CD14-positive monocyte (primary cell): ENCODE measurements around the gene GARNL3. TPM values are rescaled to one million over a fixed set of nuclear protein-coding genes. Genes with fewer than 3 reads are reported as not detected.

Experiments
- DNase-seq, 3 donors: peaks; one replicate each; pipeline ENCODE4 v3.0.0-alpha.2; 2011 to 2022
- H2AFZ ChIP-seq: 2 replicates; pipeline ENCODE4 v1.6.0; 2012; ENCODE audit warnings: mild to moderate bottlenecking, low read depth, low read length, inconsistent platforms; ENCODE audit not compliant: insufficient read depth, poor library complexity, severe bottlenecking
- H3K27ac ChIP-seq, 2 donors: 1 replicate in 1 of 2; 2 replicates in 1 of 2; pipeline ENCODE4 v1.5.1; 2012 to 2013; ENCODE audit warnings: low read length in 2 of 2, control low read depth in 1 of 2, inconsistent platforms in 1 of 2, low read depth in 1 of 2, mild to moderate bottlenecking in 1 of 2
- H3K27me3 ChIP-seq, 2 donors: one replicate each; pipeline versions ENCODE4 v1.6.0 to v1.6.1; 2011 to 2013; ENCODE audit warnings: low read length in 2 of 2; ENCODE audit not compliant: control insufficient read depth in 2 of 2, insufficient read depth in 2 of 2
- H3K36me3 ChIP-seq, 2 donors: replicated peaks in 1 of 2; 1 replicate in 1 of 2; 2 replicates in 1 of 2; pipeline versions ENCODE4 v1.5.1 to v1.6.1; 2012 to 2013; ENCODE audit warnings: low read length in 2 of 2, control low read depth in 1 of 2, inconsistent platforms in 1 of 2, mild to moderate bottlenecking in 1 of 2; ENCODE audit not compliant: insufficient read depth in 2 of 2, control insufficient read depth in 1 of 2
- H3K4me1 ChIP-seq, 2 donors: 1 replicate in 1 of 2; 2 replicates in 1 of 2; pipeline versions ENCODE4 v1.5.1 to v1.6.1; 2012 to 2013; ENCODE audit warnings: low read length in 2 of 2, control low read depth in 1 of 2, inconsistent platforms in 1 of 2, mild to moderate bottlenecking in 1 of 2, moderate library complexity in 1 of 2; ENCODE audit not compliant: insufficient read depth in 2 of 2, control insufficient read depth in 1 of 2
- H3K4me2 ChIP-seq: replicated peaks from 2 replicates; pipeline ENCODE3; 2012; ENCODE audit warnings: low read length, moderate library complexity, mild to moderate bottlenecking; ENCODE audit not compliant: poor library complexity, severe bottlenecking; ENCODE audit errors: extremely low read depth
- H3K4me3 ChIP-seq, 3 experiments: fragments of 200-600 bp in 1 of 3; sonication (generic) in 1 of 3; replicated peaks in 1 of 3; 1 replicate in 2 of 3; 2 replicates in 1 of 3; pipeline ENCODE4 v1.5.1; 2011 to 2013; ENCODE audit warnings: low read length in 3 of 3, mild to moderate bottlenecking in 3 of 3, control low read depth in 2 of 3, low read depth in 2 of 3, inconsistent platforms in 1 of 3, moderate library complexity in 1 of 3
- H3K79me2 ChIP-seq: 2 replicates; pipeline ENCODE4 v1.6.0; 2012; ENCODE audit warnings: mild to moderate bottlenecking, control low read depth, inconsistent platforms, low read length, moderate library complexity; ENCODE audit not compliant: insufficient read depth
- H3K9ac ChIP-seq: 2 replicates; pipeline ENCODE4 v1.6.0; 2017; ENCODE audit warnings: low read length, mild to moderate bottlenecking; ENCODE audit not compliant: insufficient read depth, poor library complexity, severe bottlenecking
- H3K9me3 ChIP-seq, 2 donors: replicated peaks in 1 of 2; 1 replicate in 1 of 2; 2 replicates in 1 of 2; pipeline versions ENCODE4 v1.5.1 to v1.6.1; 2012 to 2013; ENCODE audit warnings: low read length in 2 of 2, control low read depth in 1 of 2; ENCODE audit not compliant: control insufficient read depth in 1 of 2, insufficient read depth in 1 of 2
- H4K20me1 ChIP-seq: 2 replicates; pipeline ENCODE4 v1.6.0; 2012; ENCODE audit warnings: mild to moderate bottlenecking, low read length, control low read depth, moderate library complexity; ENCODE audit not compliant: insufficient read depth
- H3K27ac Mint-ChIP-seq, 7 donors: one replicate each; pipeline ENCODE4 v1.8.0; 2020; ENCODE audit warnings: mild to moderate bottlenecking in 7 of 7, mixed read lengths in 7 of 7, moderate library complexity in 6 of 7, inconsistent platforms in 2 of 7
- H3K27me3 Mint-ChIP-seq, 3 donors: one replicate each; pipeline ENCODE4 v1.8.0; 2021 to 2022; ENCODE audit warnings: low read depth in 3 of 3, mild to moderate bottlenecking in 3 of 3, mixed read lengths in 3 of 3, moderate library complexity in 3 of 3, inconsistent platforms in 1 of 3
- H3K36me3 Mint-ChIP-seq, 2 donors: one replicate each; pipeline ENCODE4 v1.8.0; 2020; ENCODE audit warnings: mixed read lengths in 2 of 2, inconsistent platforms in 1 of 2, mild to moderate bottlenecking in 1 of 2
- H3K4me1 Mint-ChIP-seq: one replicate; pipeline ENCODE4 v1.8.0; 2020; ENCODE audit warnings: mild to moderate bottlenecking, mixed read lengths
- H3K4me3 Mint-ChIP-seq, 2 donors: one replicate each; pipeline ENCODE4 v1.8.0; 2020; ENCODE audit warnings: mild to moderate bottlenecking in 2 of 2, mixed read lengths in 2 of 2, moderate library complexity in 1 of 2
- H3K9me3 Mint-ChIP-seq, 7 donors: one replicate each; pipeline ENCODE4 v1.8.0; 2020 to 2022; ENCODE audit warnings: mixed read lengths in 7 of 7, mild to moderate bottlenecking in 6 of 7, moderate library complexity in 6 of 7, inconsistent platforms in 2 of 7
- CTCF ChIP-seq: fragments of 200-600 bp; IDR thresholded peaks from one replicate; pipeline ENCODE4 v1.8.0; 2022; ENCODE audit warnings: antibody characterized with exemption, mild to moderate bottlenecking
- WGBS: methylation state at CpG from one replicate; pipeline ENCODE4 v1.1.5; 2013; ENCODE audit warnings: missing lambda C conversion rate; ENCODE audit not compliant: insufficient coverage; 5-methylcytosine and 5-hydroxymethylcytosine counted together
- intact Hi-C, 2 donors: fragments of 100-400 bp; cut with micrococcal nuclease; formaldehyde crosslinking; loops; one replicate each; pipeline versions ENCODE4 v1.15.0 to v1.15.1; 2023
- polyA plus RNA-seq, 3 donors: library from polyadenylated mRNA; depleted of rRNA in 1 of 3; unstranded in 2 of 3; stranded (reverse) in 1 of 3; fragments of 300-500 nt in 2 of 3; fragments of >200 nt in 1 of 3; fragmentation: Illumina TruSeq in 2 of 3; gene quantifications; 1 replicate in 2 of 3; 2 replicates in 1 of 3; pipeline ENCODE4 v1.2.3, GENCODE V29; 2012 to 2021

GARNL3 gene
- polyA plus RNA-seq, 3 donors = 0.39 to 1.5 (median 0.94) TPM

DNA sequence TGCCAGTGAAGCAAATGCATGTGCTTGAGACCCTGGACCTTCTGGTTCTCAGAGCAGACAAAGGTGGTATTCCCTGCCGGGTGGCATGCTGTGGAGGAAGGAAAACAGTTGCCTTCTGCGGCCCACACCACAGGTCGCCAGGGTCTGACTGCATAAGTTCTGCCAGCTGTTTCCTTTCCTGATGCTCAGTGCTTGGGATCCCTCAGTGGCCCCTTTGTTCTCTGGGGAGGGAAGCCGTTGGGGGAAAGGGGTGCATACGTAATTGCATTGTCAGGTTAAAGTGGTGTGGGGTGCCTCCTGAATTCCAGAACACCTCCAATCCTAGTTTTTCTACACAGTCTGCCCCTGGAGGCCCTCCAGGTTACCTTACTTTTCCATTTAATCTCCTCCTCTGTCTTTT is 89.3 kb downstream of the GARNL3 start:
- Mint-ChIP-seq H3K4me1 (no peaks in the 10 kb centered on the region), H3K4me3 (no peak overlapping the region), H3K27me3 (no peaks in the 10 kb centered on the region), H3K36me3 (no peaks in the 10 kb centered on the region), H3K9me3 (no peaks in the 10 kb centered on the region), H3K27ac (no peak overlapping the region)
- Histone ChIP-seq H3K36me3 (no peaks in the 10 kb centered on the region), H4K20me1 (no peaks in the 10 kb centered on the region), H3K27ac (no peak overlapping the region), H3K9me3 (no peaks in the 10 kb centered on the region), H3K9ac (no peak overlapping the region), H2AFZ (no peak overlapping the region), H3K27me3 (no peaks in the 10 kb centered on the region), H3K4me1 (no peaks in the 10 kb centered on the region), H3K4me3 (no peak overlapping the region), H3K4me2 (no peak overlapping the region), H3K79me2 (no peaks in the 10 kb centered on the region)
- 6% methylated on average over 3 of the region's 5 CpGs for WGBS
- TF ChIP-seq CTCF = no peak
- DNase-seq = no peak
- intact Hi-C loops = no loop called here

DNA sequence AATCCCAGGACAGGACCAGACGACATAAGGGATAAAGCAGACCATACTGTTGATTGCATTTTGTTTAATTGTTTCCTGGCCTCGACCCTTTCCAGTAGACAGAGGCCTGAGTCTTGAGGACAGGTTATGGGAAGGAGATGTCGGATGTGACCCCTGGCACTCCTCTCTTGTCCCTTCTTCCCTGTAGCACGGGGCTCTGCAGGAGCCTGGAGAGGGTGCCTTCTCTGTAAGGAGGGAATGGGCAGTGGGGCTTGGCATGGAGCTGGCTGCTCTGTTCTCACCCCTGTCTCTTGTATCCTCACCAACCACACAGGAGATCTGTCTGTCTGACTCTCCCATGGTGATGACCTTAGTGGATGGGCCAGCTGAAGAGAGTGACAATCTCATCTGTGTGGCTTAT is 92.3 kb downstream of the GARNL3 start:
- Histone ChIP-seq H3K27me3 (no peaks in the 10 kb centered on the region), H3K9ac (no peak overlapping the region), H3K4me1 (peaks cover 10% of the 10 kb centered on the region in 2 donors), H3K36me3 (no peaks in the 10 kb centered on the region), H3K27ac (no peak overlapping the region), H3K79me2 (no peaks in the 10 kb centered on the region), H3K9me3 (no peaks in the 10 kb centered on the region), H3K4me2 (no peak overlapping the region), H4K20me1 (no peaks in the 10 kb centered on the region), H3K4me3 (no peak overlapping the region), H2AFZ (no peak overlapping the region)
- Mint-ChIP-seq H3K9me3 (no peaks in the 10 kb centered on the region), H3K27ac (no peak overlapping the region), H3K4me3 (no peak overlapping the region), H3K27me3 (no peaks in the 10 kb centered on the region), H3K36me3 (no peaks in the 10 kb centered on the region), H3K4me1 (peaks cover 12% of the 10 kb centered on the region)
- WGBS = 100% methylated on average over 1 of the region's 4 CpGs
- DNase-seq = no peak
- intact Hi-C loops = no loop called here
- no peak for TF ChIP-seq CTCF
